A549 treated with RU486 at 1 μM for 4 hours (cell line): ENCODE results near the gene REPIN1. TPM values are rescaled to one million over a fixed set of nuclear protein-coding genes. Genes with fewer than 3 reads are reported as not detected.

ENCODE experiments used
- total RNA-seq: library from RNA; stranded (reverse); fragments of 200-300 nt; extraction: Qiagen RNA extraction; gene quantifications from 5 replicates; pipeline ENCODE4 v1.2.3, GENCODE V29; 2022; ENCODE audit warnings: low read depth

The REPIN1 gene
- 73.2 to 96.1 TPM (median 93.1 TPM) in 5 replicates for total RNA-seq

DNA sequence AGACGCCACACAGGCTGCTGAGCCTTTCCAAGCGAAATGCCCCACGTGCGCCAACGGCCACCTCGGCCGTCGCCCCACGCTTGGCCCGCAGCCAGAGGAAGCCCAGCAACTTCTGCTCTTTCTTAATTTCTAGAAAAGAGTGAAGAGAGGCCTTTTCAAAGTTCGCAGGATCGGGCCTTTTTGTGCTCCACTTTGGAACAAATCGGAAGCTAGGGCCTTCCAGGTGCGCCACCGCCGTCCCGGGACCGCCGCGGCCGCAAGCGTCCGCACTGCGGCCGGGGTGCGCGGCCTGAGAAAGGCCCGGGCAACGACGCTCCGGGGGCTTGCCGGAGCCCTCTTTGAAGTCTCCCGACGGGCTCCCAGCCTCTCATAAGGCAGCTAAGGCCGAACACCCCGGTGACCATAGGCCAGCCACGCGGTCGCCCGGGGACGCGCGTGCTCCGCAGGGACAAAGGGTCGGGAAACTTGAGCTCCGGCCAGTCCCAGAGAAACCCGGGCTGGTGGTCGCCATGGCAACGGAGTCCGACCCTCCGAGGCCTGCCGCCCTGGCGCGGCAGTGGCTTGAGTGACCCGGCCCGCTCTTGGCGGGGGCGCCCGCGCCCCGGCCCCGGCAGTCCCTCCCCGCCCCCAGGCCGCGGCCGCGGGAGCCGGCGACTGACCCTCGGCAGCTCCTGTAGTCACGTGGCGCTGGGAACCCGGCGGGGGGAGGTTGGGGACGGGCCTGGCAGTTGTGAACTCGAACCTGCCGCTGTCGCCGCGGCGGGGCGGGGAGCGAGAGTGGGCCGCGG is at the start of gene REPIN1:
REPIN1 (plus strand) TSS at position 727 of the 788 bp plus-strand sequence. CDS start 890 bp downstream, outside the sequence.

DNA sequence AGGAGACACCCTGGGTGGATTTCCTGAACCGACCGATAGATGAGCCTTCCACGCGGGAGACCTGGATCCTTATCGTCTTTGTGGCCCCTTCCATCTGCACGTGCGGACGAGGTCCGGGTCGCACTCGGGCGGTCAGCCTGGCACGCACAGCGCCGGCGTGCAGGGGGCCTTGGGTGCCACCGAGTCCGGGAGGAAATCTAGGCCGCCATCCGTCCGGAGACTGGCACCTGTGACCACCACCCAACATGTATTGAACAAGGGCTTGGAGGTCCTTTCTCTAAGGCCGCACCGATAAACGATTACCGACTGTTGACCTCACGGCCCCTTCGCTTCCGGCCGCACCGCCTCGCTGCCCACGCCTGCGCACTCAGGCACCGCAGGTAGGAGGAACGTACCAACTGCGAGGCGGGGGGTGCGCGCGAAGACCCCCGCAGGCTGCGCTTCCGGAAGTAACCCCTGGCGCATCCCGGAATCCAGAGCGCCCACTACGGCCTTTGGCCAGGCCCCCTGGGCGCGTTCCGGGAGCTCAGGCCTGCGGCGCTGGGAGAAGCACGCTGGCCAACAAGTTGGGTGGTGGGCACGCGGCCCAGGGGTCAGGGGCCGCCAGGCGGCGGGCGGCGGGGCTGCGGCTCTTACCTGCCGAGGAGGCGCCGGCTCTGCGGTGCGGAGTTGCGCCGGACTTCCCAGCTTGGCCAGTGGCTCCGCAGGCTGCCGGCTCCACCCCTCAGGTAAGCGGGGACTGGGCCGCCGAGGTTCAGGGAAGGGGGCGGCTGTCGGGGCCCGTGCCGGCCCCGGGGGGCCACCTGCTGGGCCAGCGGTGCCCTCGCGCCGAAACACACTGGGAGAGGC is 45.6 kb upstream of the REPIN1 start, which contains the start of the genes ACTR3C and LRRC61:
ACTR3C (minus strand) TSS at position 713 of the 849 bp plus-strand sequence. CDS start 28,249 bp downstream, outside the sequence.
LRRC61 (plus strand) TSS at position 523 of the 849 bp plus-strand sequence. CDS start 13,507 bp downstream, outside the sequence.

GRCh38 chr7:150341263-150342120 is 27.1 kb upstream of the REPIN1 start, which contains the start of gene RARRES2:
RARRES2 (minus strand) TSS chr7:150341629; CDS start chr7:150340609, 1,020 bp downstream.

DNA sequence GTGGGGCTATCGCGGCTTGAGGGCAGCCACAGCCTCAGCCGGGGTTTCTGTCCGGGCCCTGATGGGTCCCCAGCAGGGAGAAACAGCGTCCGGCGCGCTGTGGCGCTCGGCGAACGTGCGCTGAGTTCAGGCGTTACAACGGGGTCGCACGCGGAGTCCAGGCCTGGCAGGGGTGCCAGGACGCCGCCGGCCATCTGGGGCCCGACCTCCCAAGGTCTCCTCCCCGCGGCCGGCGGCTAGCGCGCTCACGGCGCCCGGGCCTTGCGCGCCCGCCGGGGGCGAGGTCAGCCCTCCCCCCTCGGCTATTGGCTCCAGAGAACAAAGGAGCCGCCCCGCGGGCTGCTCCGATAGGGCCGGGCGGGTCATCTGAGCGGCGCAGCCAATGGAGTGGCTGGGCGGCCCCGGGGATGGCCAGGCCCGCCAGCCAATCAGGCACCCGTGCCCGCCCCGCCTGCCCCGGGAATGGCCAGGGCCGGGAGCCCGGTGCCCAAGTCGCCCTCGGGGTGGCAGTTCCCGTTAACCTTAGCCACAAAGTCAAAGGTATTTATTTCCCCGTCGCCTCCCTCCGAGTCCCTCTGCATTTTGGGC is 10.3 kb downstream of the REPIN1 start, which contains the start of gene ZNF775:
ZNF775 (plus strand) TSS at position 478 of the 588 bp plus-strand sequence. CDS start 9,141 bp downstream, outside the sequence.

Other genes starting within 250 kb of the REPIN1 start
- gene LRRC61, start 45.5 kb upstream of the REPIN1 start, total RNA-seq = 0.12 to 0.19 TPM (median 0.17 TPM) in 3 of 5 replicates, not detected in the others
- not detected in 5 replicates for gene ACTR3C, start 45.3 kb upstream of the REPIN1 start, total RNA-seq
- not detected in 5 replicates for gene RARRES2, start 27.2 kb upstream of the REPIN1 start, total RNA-seq
- gene ZNF775, start 10.5 kb downstream of the REPIN1 start, total RNA-seq = 3.8 to 7.4 TPM (median 6.1 TPM) in 5 replicates
- not detected in 5 replicates for gene GIMAP8, start 81.8 kb downstream of the REPIN1 start, total RNA-seq
- not detected in 5 replicates for gene GIMAP7, start 146.1 kb downstream of the REPIN1 start, total RNA-seq
- gene GIMAP4, start 198.6 kb downstream of the REPIN1 start, total RNA-seq = not detected in 5 replicates